Measurements from ENCODE around the gene TSNAX.

Gene TSNAX

DNA sequence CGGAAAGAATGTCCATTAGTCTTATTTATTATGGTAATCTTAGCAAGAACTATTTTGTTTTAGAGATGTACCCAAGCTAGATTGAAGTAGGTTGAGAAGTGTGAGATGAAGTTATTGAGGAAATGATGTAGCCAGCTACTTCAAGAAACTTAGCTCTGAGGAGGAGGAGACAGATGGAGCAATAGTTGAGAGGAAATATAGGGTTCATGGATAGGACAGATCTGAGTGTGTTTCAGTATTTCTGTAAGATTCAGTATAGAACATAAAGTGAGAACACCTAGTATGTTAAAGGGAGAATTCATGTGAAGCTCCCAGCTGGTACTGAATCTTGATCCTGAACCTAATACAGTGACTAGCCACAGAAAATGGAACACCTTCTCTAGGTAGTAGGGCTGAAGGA, 28.9 kb downstream of the TSNAX start:
- TF ChIP-seq, protein P1, sequence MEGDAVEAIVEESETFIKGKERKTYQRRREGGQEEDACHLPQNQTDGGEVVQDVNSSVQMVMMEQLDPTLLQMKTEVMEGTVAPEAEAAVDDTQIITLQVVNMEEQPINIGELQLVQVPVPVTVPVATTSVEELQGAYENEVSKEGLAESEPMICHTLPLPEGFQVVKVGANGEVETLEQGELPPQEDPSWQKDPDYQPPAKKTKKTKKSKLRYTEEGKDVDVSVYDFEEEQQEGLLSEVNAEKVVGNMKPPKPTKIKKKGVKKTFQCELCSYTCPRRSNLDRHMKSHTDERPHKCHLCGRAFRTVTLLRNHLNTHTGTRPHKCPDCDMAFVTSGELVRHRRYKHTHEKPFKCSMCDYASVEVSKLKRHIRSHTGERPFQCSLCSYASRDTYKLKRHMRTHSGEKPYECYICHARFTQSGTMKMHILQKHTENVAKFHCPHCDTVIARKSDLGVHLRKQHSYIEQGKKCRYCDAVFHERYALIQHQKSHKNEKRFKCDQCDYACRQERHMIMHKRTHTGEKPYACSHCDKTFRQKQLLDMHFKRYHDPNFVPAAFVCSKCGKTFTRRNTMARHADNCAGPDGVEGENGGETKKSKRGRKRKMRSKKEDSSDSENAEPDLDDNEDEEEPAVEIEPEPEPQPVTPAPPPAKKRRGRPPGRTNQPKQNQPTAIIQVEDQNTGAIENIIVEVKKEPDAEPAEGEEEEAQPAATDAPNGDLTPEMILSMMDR (IDR thresholded peaks at IDR 0.05; ENCODE audit: low read depth, low read length, missing control alignments): no peak
- in situ Hi-C loops (cut with HindIII; ENCODE audit: low sequenced_read_pairs): no loop called here
- no peak overlapping the region for H3K4me3 ChIP-seq (ENCODE audit: low read depth, low read length)
- no peak for DNase-seq (ENCODE audit: low read depth)

DNA sequence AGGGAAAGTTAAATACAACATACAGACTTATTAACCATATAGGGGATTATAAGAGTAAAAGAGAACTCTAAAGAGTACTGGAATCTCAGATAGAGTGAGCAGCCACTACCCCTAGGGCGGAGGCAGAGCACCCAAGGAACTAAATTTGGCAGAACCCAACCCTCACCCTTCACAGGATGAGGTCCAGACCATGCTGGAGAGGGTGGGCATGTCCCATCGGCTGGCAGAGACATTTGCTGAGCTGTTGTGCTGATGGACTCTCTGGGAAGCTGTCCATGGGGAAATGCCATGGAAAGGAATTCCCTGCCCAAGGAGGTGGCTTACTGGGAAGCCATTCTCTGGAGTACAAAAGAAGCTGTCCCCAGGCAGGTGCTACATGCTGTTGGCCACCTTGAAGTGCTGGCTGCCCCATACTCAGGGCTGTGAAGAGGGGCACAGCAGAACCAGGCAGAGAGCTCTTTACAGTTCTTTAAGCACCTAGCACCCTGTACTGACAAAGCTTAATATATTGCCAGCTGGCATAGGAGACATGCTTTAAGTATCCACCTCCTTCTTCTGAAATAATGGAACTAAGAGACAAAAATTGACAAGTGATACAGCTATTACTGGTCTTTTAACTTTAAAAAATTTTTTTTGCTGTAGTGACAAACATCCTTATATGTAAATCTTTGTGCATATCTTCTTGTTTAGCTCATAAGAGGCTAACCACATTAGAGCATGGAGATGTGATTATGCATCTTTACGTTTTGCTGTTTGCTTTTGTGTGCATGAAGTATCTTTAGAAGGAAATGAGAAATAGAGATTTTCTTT, 29.6 kb downstream of the TSNAX start:
- TF ChIP-seq, protein P1 (IDR thresholded peaks at IDR 0.05; ENCODE audit: low read depth, low read length, missing control alignments): no peak
- in situ Hi-C loops (cut with HindIII; ENCODE audit: low sequenced_read_pairs): no loop called here
- no peak overlapping the region for H3K4me3 ChIP-seq (ENCODE audit: low read depth, low read length)
- DNase-seq (ENCODE audit: low read depth): peak; percentile 8

DNA sequence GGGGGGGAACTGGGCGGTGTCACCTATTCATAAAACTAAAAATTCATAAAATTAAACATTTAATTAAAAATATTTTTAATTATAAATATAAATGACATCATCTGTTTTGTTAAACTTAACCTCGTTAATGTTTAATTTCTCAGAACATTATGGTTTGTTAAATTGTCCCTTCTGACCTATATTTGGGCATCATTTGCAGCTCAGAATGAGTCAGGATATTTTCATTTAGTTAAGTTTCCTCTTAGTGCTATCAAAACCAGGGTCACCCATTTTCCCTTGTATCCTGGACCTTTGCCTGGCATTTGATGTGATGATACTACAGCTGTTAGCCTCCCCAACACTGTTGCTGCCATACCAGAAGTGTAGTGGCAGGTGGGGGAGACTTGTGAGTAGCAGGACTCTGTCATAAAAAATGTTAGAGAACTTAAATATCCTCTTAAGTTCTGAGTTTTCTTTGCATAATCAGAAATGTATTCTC, 30.3 kb downstream of the TSNAX start:
- in situ Hi-C loops (cut with HindIII; ENCODE audit: low sequenced_read_pairs): no loop called here
- TF ChIP-seq, protein P1 (IDR thresholded peaks at IDR 0.05; ENCODE audit: low read depth, low read length, missing control alignments): no peak
- no peak overlapping the region for H3K4me3 ChIP-seq (ENCODE audit: low read depth, low read length)
- no peak for DNase-seq (ENCODE audit: low read depth)

DNA sequence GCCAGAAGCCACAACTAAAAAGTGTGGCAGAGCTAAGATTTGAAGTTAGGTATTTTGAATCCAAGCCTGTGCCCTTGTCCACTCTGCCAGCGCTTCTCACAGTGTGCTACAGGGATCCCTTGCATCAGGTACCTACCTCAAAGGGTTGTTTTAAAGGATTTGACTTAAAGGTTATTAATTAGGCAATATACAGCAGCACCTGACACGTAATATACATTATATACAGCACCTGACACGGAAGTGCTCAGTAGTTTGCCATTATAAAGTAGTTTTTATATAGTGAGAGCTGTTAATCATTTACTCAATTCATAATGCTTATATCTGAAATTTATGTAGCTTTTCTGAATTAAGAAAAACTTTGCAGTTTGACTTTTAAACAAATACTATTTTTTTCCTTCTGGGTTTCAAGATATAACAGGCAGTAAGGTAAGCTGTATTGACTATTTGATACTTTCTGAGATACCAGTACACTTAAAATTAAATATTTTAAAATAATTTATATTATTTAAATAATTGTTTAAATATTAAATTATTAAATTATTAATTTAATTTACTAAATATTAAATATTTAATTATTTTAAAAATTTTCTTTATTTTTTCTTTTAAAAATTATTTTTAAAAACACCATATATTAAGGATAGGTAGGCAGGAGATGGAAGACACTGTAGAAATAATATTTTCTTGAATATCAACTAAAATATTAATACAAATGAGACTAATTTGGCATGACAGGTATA, 33.3 kb downstream of the TSNAX start:
- in situ Hi-C loops (cut with HindIII; ENCODE audit: low sequenced_read_pairs): no loop called here
- DNase-seq (ENCODE audit: low read depth): no peak
- TF ChIP-seq, protein P1 (IDR thresholded peaks at IDR 0.05; ENCODE audit: low read depth, low read length, missing control alignments): no peak
- H3K4me3 ChIP-seq (ENCODE audit: low read depth, low read length): no peak overlapping the region

DNA sequence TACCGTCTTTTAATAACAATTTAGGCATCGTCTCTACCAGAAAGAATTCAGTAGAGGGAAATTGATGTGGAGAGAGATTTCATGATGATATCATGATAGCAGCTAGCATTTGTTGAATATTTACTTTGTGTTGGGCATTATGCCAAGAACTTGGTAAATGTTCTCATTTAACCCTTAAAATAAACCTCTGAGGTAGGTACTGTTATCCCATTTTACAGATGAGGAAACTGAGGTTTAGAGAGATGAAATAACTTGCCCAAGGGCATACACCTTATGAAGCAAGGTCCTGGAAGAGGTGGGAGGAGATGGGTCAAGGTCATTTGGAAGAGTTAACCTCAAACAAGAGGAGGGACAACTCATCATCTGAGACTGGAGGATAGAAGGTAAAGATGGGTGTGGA, 34.8 kb downstream of the TSNAX start:
- in situ Hi-C loops (cut with HindIII; ENCODE audit: low sequenced_read_pairs): no loop called here
- no peak for DNase-seq (ENCODE audit: low read depth)
- no peak overlapping the region for H3K4me3 ChIP-seq (ENCODE audit: low read depth, low read length)
- TF ChIP-seq, protein P1 (IDR thresholded peaks at IDR 0.05; ENCODE audit: low read depth, low read length, missing control alignments): no peak

DNA sequence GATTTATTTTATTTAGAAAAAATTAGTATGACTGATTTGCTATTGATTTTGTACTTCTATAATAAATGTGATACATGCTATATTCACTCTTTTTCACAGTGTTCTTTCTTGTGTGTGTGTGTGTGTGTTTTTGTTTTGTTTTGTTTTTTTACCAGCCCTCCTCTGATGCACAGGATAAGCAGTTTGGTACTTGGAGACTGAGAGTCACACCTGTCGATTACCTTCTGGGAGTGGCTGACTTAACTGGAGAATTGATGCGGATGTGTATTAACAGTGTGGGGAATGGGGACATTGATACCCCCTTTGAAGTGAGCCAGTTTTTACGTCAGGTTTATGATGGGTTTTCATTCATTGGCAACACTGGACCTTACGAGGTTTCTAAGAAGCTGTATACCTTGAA, 35.9 kb downstream of the TSNAX start:
- in situ Hi-C loops (cut with HindIII; ENCODE audit: low sequenced_read_pairs): no loop called here
- no peak for DNase-seq (ENCODE audit: low read depth)
- H3K4me3 ChIP-seq (ENCODE audit: low read depth, low read length): no peak overlapping the region
- TF ChIP-seq, protein P1 (IDR thresholded peaks at IDR 0.05; ENCODE audit: low read depth, low read length, missing control alignments): no peak
